ENCODE results near the gene ACSL1. TPM values are rescaled to one million over a fixed set of nuclear protein-coding genes. Genes with fewer than 3 reads are reported as not detected.

ACSL1 gene
- polyA plus RNA-seq, 1 donor from 2014 or later, result 30.7 TPM

GRCh38 chr4:184796906-184797305 is 28.9 kb downstream of the ACSL1 start:
- no peak for TF ChIP-seq REST (IDR thresholded peaks at IDR 0.05; ENCODE audit: borderline replicate concordance)
- TF ChIP-seq EZH2 (IDR thresholded peaks at IDR 0.05; ENCODE audit: borderline replicate concordance, insufficient read depth, low read length, poor library complexity, severe bottlenecking), result no peak
- no peak for TF ChIP-seq TAF1 (IDR thresholded peaks at IDR 0.05; ENCODE audit: low read depth)
- no peak for TF ChIP-seq SMC3 (conservative IDR thresholded peaks at IDR 0.05; ENCODE audit: poor library complexity)
- TF ChIP-seq POLR2AphosphoS5 (IDR thresholded peaks at IDR 0.05), result no peak
- no peak for TF ChIP-seq EP300 (conservative IDR thresholded peaks at IDR 0.05; ENCODE audit: poor library complexity, severe bottlenecking)
- TF ChIP-seq CTCF (IDR thresholded peaks at IDR 0.05; ENCODE audit: poor library complexity, severe bottlenecking), result no peak
- TF ChIP-seq MXI1 (conservative IDR thresholded peaks at IDR 0.05; ENCODE audit: poor library complexity, severe bottlenecking), result no peak
- TF ChIP-seq RAD21 (conservative IDR thresholded peaks at IDR 0.05), result no peak
- Histone ChIP-seq H3K4me2 (ENCODE audit: low read length) (no peak overlapping the region), H3K27ac (ENCODE audit: low read length) (no peak overlapping the region), H3K79me2 (replicated peaks; ENCODE audit: insufficient read depth, low read length) (no peaks in the 10 kb centered on the region), H4K20me1 (ENCODE audit: insufficient read depth) (no peaks in the 10 kb centered on the region), H3K9me3 (ENCODE audit: low read length) (no peaks in the 10 kb centered on the region), H3K9ac (ENCODE audit: low read length) (no peak overlapping the region), H3F3A (ENCODE audit: insufficient read depth, low read length, poor library complexity, severe bottlenecking) (no peaks in the 10 kb centered on the region), H3K27me3 (ENCODE audit: insufficient read depth, low read depth, low read length) (no peaks in the 10 kb centered on the region), H3K4me3 (ENCODE audit: low read length) (no peak overlapping the region), H3K9me2 (ENCODE audit: insufficient read depth, low read length) (no peaks in the 10 kb centered on the region), H2AFZ (ENCODE audit: low read depth, low read length) (no peak overlapping the region), H3K36me3 (ENCODE audit: insufficient read depth, low read length) (peaks cover 7% of the 10 kb centered on the region)

GRCh38 chr4:184795214-184795844 is 30.4 kb downstream of the ACSL1 start:
- H2AFZ ChIP-seq (ENCODE audit: low read depth, low read length), result no peak overlapping the region
- no peaks in the 10 kb centered on the region for H4K20me1 ChIP-seq (ENCODE audit: insufficient read depth)
- H3K27ac ChIP-seq (ENCODE audit: low read length), result no peak overlapping the region
- no peak overlapping the region for H3K4me2 ChIP-seq (ENCODE audit: low read length)
- no peaks in the 10 kb centered on the region for H3K9me2 ChIP-seq (ENCODE audit: insufficient read depth, low read length)
- TF ChIP-seq SMC3 (conservative IDR thresholded peaks at IDR 0.05; ENCODE audit: poor library complexity) (no peak), MXI1 (conservative IDR thresholded peaks at IDR 0.05; ENCODE audit: poor library complexity, severe bottlenecking) (no peak), POLR2AphosphoS5 (IDR thresholded peaks at IDR 0.05) (no peak), EZH2 (IDR thresholded peaks at IDR 0.05; ENCODE audit: borderline replicate concordance, insufficient read depth, low read length, poor library complexity, severe bottlenecking) (no peak)
- H3K4me3 ChIP-seq (ENCODE audit: low read length), result no peak overlapping the region
- H3K9me3 ChIP-seq (ENCODE audit: low read length), result no peaks in the 10 kb centered on the region
- no peaks in the 10 kb centered on the region for H3K27me3 ChIP-seq (ENCODE audit: insufficient read depth, low read depth, low read length)
- peaks cover 7% of the 10 kb centered on the region for H3K36me3 ChIP-seq (ENCODE audit: insufficient read depth, low read length)
- no peaks in the 10 kb centered on the region for H3F3A ChIP-seq (ENCODE audit: insufficient read depth, low read length, poor library complexity, severe bottlenecking)
- no peaks in the 10 kb centered on the region for H3K79me2 ChIP-seq (replicated peaks; ENCODE audit: insufficient read depth, low read length)
- H3K9ac ChIP-seq (ENCODE audit: low read length), result no peak overlapping the region
